ENCODE measurements around the gene FAM167B. TPM values are rescaled to one million over a fixed set of nuclear protein-coding genes. Genes with fewer than 3 reads are reported as not detected.

The FAM167B gene
- total RNA-seq, 1 experiment from 2014 or later = 1.5 TPM

- H2AK5ac ChIP-seq (ENCODE audit: insufficient read length, low read length) = no peak overlapping the region
- no peak overlapping the region for H3K9ac ChIP-seq (ENCODE audit: extremely low read depth, insufficient read length, low read length)
- Mint-ChIP-seq H3K4me1 (peaks cover 24 to 37% of the 10 kb centered on the region in 2 experiments), H3K9me3 (no peaks in the 10 kb centered on the region; a peak in 1 of 5 replicates), H3K4me3 (no peak overlapping the region), H3K36me3 (ENCODE audit: insufficient read depth in 1 of 3, low read depth in 3 of 3) (no peaks in the 10 kb centered on the region), H3K27ac (no peak overlapping the region), H3K27me3 (ENCODE audit: low read depth) (no peaks in the 10 kb centered on the region; the same call in 1 of the 2 replicates)
- no peaks in the 10 kb centered on the region for H3K27me3 ChIP-seq (ENCODE audit: insufficient read depth, low read length)
- H4K8ac ChIP-seq (replicated peaks; ENCODE audit: insufficient read length, low read depth, low read length) = no peak overlapping the region
- no peak overlapping the region for H2BK12ac ChIP-seq (ENCODE audit: insufficient read length, low read depth, low read length)
- H4K20me1 ChIP-seq (ENCODE audit: control insufficient read depth, insufficient read depth, insufficient read length) = no peaks in the 10 kb centered on the region
- H2BK20ac ChIP-seq (ENCODE audit: low read depth, low read length, poor library complexity, severe bottlenecking) = no peak overlapping the region
- no peak overlapping the region for H2BK15ac ChIP-seq (ENCODE audit: low read depth, low read length)
- no peaks in the 10 kb centered on the region; the same call in 1 of the 2 replicates for H3K79me2 ChIP-seq (ENCODE audit: insufficient read depth, low read length)
- no peak overlapping the region for H4K5ac ChIP-seq (ENCODE audit: insufficient read length, low read depth, low read length)
- no peak overlapping the region for H2AFZ ChIP-seq (ENCODE audit: low read length)
- H3K14ac ChIP-seq (ENCODE audit: insufficient read depth, low read length) = no peak overlapping the region
- H3K4me2 ChIP-seq (ENCODE audit: insufficient read depth, insufficient read length, low read length) = no peak overlapping the region
- H3K27ac ChIP-seq (ENCODE audit: insufficient read length, low read depth, low read length) = no peak overlapping the region
- H3T11ph ChIP-seq (ENCODE audit: low read length) = no peak overlapping the region
- H3K23ac ChIP-seq (ENCODE audit: insufficient read length, low read depth, low read length) = no peak overlapping the region
- no peaks in the 10 kb centered on the region for H3K79me1 ChIP-seq (ENCODE audit: insufficient read depth, low read depth, low read length, poor library complexity, severe bottlenecking)
- H3K56ac ChIP-seq (ENCODE audit: insufficient read length, low read depth, low read length) = no peak overlapping the region
- H3K9me3 ChIP-seq (ENCODE audit: control insufficient read depth, low read depth, low read length) = no peaks in the 10 kb centered on the region
- peaks cover 6% of the 10 kb centered on the region; the same call in 1 of the 2 replicates for H3K4me1 ChIP-seq (ENCODE audit: insufficient read depth, low read length)
- no peak overlapping the region for H2BK5ac ChIP-seq (ENCODE audit: insufficient read length, low read length)
- H2BK120ac ChIP-seq (ENCODE audit: low read depth, low read length, poor library complexity, severe bottlenecking) = no peak overlapping the region
- DNase-seq = no peak
- no peak overlapping the region for H3K4ac ChIP-seq (ENCODE audit: low read depth, low read length)
- TF ChIP-seq, protein P1, sequence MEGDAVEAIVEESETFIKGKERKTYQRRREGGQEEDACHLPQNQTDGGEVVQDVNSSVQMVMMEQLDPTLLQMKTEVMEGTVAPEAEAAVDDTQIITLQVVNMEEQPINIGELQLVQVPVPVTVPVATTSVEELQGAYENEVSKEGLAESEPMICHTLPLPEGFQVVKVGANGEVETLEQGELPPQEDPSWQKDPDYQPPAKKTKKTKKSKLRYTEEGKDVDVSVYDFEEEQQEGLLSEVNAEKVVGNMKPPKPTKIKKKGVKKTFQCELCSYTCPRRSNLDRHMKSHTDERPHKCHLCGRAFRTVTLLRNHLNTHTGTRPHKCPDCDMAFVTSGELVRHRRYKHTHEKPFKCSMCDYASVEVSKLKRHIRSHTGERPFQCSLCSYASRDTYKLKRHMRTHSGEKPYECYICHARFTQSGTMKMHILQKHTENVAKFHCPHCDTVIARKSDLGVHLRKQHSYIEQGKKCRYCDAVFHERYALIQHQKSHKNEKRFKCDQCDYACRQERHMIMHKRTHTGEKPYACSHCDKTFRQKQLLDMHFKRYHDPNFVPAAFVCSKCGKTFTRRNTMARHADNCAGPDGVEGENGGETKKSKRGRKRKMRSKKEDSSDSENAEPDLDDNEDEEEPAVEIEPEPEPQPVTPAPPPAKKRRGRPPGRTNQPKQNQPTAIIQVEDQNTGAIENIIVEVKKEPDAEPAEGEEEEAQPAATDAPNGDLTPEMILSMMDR (conservative IDR thresholded peaks at IDR 0.05) = no peak
- peaks cover 7% of the 10 kb centered on the region for H3K23me2 ChIP-seq (ENCODE audit: insufficient read length, low read depth, low read length, poor library complexity, severe bottlenecking)
- no peak overlapping the region for H4K91ac ChIP-seq (ENCODE audit: insufficient read length, low read depth, low read length)
- no peak overlapping the region for H3K18ac ChIP-seq (ENCODE audit: insufficient read length, low read depth, low read length)
Measured at GRCh38 chr1:32269744-32270143, 22.7 kb downstream of the FAM167B start.

Data from H9 (cell line).